GM18517 (cell line): ENCODE data around the gene ATP10D.

Experiments used
- ATAC-seq: cut with Tn5 transposase; IDR thresholded peaks from one replicate; pipeline ENCODE4 v1.9.1; 2021; ENCODE audit warnings: mild to moderate bottlenecking, moderate library complexity; ENCODE audit not compliant: unreplicated experiment

ATP10D gene

GRCh38 chr4:47572981-47573380 is 87.9 kb downstream of the ATP10D start:
- no peak for ATAC-seq

DNA sequence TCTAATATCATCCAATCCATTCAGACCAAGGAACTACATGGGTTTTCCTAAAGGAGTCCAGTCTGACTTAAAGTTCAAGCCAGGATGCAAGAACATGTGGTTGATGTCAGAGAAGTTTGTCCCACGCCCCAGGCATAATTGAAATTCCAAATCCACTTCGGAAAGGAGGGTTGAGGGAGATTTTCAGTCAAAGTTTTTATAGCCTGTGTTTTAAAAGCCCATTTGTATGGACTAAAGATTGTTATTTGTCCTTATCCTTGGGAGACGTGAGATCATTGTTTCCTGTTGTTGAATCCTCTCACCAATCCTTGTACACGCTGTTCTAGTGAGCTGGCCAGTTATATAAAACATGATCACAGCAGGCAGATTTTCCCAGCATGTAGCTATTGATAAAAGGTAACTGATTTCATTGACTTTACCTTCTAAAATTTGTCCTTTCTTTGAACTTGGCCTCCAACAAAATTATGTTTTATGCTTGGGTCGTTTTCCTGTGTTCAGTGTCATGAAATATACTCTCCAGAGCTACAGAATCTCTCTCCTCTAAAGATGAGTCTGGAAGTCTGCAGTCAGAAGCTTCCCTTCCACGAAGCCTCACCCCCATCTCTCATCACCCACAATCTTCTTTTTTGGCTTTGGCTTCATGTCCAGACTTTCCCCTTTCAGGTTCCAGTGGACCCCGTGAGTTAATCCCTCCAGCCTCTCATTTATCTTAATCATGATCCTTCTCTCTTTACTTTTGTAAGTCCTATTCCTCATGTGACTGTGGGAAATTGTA is 92.9 kb downstream of the ATP10D start:
- no peak for ATAC-seq

DNA sequence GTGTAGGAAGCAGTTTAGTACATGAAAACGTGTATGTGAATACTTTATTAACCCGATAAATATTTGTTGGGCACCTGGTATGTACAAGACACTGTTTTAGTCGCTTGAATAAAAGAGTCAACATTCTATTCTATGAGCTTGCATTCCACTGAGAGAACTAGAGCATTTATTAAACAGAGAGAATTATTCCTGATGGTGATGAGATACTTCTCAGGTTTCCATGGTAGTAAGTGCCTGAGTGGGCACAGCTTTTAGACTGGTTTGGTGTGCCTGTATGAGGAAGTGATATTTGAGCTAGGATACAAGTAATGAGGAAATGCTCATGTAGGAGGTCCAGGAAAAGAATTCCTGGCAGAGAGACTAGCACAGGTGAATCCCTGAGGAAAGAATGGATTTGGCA is 94.2 kb downstream of the ATP10D start:
- no peak for ATAC-seq

- no peak for ATAC-seq
Measured at GRCh38 chr4:47590325-47590724, 105.2 kb downstream of the ATP10D start.

- ATAC-seq = no peak
Measured at GRCh38 chr4:47597696-47598095, 112.6 kb downstream of the ATP10D start.

GRCh38 chr4:47598320-47598719 is 113.2 kb downstream of the ATP10D start:
- no peak for ATAC-seq

GRCh38 chr4:47598896-47599295 is 113.8 kb downstream of the ATP10D start:
- no peak for ATAC-seq

DNA sequence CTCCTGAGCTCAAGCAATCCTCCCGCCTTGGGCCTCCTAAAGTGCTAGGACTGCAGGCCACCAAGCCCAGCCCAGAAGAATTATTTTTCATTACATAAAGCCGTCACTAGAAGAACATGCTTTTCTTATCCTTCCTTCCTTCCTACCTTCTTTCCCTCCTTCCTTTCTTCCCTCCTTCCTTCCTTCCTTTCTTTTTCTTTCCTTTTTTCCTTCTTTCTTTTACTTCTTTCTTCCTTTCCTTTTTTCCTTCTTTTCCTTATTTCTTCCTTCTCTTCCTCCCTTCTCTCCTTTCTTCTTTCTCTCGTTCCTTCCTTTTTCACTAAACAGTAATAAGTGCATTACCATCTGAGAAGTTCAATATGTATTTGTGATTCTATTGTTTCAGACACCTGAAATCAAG is 121.4 kb downstream of the ATP10D start:
- no peak for ATAC-seq

DNA sequence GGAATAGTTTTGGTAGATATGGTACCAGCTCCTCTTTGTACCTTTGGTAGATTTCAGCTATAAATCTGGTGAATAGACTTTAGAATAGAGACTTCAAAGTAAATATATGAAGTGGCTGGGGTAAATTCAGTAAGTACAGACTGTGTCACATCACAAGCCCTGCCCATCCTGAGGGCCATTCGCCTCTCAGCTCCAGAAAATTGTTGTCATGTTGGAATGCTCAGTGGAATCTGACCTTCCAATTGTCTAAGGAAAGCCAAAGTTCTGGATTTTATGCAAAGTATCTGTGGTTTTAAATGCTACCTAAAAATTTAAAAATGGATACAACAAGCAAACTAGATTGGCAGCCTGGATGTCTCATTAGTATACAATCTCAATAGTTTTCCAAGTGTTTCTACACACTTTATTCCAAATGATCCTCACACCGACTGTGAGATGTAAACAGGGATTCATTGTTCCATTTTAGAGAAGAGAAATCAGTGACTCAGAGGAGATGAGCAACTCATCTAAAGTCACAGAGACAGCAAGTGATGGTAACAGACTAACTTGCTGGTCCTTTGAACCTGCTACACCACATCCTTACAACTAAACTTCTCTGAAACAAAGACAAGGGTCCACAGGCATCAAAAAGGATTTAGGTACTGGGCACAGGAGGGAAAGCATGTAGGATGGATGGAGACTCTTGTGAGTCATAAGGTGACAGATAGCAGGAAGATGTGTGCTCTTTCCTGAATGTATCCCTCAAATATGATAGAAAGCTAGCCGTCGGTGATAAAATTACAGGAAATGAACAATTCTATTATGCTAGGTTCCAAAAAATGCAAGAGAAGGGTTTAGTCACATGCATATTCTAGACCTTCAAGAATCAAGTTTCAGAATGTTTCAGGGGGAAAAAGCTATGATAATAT is 127.3 kb downstream of the ATP10D start:
- no peak for ATAC-seq

DNA sequence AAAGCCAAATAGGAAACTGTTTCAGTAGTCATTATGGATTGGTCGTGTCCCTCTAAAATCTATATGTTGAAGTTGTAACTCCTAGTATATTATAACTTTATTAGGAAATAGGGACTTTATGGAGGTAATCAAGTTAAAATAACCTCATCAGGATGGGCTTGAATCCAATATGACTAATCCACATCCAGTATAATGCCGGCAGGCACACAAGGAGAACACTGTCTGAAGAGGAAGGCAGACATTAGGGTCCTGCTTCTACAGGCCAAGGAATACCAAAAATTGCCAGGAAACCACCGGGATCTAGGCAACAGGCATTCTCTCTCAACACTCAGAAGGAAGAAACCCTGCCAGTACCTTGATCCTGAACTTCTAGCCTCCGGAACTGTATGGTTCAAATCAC is 130.3 kb downstream of the ATP10D start:
- ATAC-seq = no peak

DNA sequence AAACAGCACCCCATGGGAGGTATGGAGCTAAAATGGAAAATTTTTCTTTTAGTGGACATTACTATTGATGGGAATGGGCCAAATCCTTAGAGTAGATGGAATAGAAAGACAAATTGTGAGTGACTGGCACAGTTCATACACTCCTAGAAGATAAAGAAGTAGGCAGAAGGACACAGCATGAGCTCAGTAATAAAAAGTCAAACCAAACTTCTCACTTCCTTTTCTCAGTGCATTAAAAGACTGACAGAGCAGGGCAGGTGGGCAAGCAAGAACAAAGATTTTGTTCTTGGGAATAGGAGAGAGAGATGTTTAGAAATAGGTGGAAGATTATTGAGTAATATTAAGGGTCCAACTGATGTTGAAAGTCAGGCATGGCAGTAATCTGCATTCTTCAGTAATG is 132.5 kb downstream of the ATP10D start:
- peak; percentile 79 for ATAC-seq

DNA sequence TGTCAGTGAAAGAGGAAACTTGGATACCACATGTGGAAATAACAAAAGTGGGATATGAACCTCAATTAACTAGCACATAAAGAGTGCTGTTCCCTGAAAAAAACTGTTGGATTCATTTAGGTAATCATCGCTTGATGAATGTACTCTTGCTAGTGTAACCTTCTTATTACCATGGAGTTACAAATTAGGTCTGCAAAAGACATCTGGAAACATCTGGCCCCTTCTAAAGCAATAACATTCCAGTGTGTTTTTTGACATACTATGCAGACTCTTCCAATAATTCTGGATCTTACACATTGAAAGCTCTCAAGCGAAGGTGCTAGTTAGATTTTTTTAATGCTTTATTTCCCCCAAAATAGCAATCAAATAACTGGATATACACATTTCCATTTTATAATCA is 134.6 kb downstream of the ATP10D start:
- ATAC-seq = no peak

- no peak for ATAC-seq
Measured at GRCh38 chr4:47621181-47621580, 136.1 kb downstream of the ATP10D start.

DNA sequence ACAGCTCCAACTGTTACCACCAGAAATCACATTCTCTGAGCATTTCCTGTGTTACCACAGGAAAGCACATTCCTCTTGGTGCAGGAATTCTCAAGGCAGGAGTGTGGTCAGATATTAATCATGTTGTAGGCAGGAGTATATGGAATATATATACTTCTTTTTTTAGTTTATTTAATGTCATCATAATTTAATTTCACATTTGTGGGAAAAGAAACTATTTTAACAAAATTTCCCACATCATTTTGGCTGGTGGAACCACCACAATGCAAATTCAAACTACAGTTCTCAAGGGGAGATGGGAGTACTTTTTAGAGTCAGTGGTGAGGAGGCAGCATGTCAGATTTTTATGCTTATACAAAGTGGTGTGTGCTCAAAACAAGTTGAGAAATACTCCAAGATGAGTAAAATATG is 139.0 kb downstream of the ATP10D start:
- ATAC-seq = no peak

DNA sequence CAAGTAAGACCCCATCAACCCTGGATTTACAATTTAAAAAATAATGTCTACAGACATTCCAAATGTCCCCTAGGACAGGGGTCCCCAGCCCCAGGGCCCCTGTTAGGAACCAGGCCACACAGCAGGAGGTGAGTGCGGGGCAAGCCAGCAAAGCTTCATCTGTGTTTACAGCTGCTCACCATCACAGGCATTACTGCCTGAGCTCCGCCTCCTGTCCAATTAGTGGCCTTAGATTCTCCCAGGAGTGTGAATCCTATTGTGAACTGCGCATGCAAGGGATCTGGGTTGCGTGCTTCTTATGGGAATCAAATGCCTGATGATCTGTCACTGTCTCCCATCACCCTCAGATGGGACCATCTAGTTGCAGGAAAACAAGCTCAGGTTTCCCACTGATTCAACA is 146.1 kb downstream of the ATP10D start:
- ATAC-seq = no peak

GRCh38 chr4:47639531-47639930 is 154.5 kb downstream of the ATP10D start:
- no peak for ATAC-seq

DNA sequence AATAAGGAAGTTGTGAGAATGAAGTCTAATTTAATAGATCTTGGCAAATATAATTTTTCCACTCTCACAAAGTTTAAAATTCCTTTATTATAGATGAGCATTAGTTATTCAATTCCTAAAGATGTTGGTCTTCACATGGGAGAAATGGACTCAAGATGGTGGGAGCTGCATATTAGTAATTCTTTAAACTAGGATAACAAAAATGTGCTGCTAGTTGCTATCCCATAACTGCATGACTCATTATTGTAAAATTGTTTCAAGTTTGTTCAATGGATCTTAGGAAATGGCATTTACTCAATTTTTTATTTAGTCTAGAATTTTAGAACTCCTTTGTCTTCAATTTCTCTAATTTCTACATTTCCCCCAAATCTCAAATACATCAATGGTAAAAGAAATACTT is 155.8 kb downstream of the ATP10D start:
- ATAC-seq = no peak

DNA sequence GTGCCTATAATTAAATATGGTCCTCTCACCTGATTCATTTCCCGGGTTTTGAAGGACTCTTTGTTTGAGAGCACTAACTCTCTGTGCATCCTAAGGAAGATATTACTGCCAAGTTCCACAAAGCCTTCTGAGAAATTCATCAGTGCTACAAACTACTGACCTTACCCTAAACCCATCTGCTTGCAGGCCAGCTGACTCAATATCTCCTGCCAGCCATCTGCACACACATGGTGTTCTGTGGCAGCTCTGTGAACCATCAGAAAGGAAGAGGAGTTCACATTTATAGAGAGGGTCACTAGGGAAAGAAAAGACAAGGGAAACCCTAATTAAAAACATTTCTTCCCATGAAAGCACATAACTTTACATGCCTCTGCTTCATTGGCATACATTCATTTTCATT is 156.7 kb downstream of the ATP10D start:
- ATAC-seq = no peak

DNA sequence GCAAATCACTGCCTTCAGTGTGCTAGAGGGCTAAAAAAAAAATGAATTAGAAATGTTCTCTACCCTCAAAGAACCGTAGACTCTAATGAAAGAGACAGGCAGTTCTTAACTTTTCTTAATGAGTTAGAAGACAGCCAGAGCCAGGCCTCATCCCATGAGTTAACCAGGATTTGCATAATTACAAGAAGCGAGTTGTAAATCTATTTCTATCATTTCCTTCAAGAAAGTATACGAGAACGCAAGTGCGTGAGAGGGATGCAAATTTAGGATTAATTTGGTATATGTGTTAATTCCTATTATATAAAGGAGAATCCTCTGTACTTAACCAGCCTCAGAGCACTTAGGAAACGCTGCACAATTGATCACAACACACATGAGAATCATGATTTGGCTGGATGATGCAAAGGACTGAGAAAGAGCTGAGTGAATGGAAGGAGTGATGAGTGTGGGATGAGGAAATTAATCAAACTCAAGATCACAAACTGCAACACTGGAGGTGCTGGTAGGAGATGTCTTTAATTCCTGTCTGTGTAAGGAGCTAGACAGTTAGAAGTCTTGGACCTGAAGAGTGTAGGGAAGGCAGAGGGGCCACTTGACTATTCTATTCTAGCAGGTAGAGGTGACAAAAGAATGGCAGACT is 157.2 kb downstream of the ATP10D start:
- no peak for ATAC-seq
